Measurements from ENCODE around the gene SRPK2.

DNA sequence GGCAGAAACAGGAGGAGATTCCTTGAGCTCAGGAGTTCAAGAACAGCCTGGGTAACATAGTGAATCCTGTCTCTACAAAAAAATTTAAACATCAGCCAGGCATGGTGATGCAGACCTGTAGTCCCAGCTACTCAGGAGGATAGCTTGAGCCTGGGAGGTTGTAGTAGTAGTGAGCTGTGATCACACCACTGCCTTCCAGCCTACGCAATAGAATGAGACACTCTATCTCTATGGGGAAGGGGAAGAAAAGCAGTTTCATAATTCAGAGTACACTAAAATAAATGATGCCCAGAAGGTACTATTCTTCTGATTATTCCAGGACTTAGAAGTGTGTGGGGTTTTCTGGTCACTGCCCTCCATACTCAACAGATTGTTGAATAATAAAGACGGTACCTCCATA is 197.4 kb downstream of the SRPK2 start:
- no peak for TF ChIP-seq EP300 (IDR thresholded peaks at IDR 0.05)
- TF ChIP-seq, protein P1, sequence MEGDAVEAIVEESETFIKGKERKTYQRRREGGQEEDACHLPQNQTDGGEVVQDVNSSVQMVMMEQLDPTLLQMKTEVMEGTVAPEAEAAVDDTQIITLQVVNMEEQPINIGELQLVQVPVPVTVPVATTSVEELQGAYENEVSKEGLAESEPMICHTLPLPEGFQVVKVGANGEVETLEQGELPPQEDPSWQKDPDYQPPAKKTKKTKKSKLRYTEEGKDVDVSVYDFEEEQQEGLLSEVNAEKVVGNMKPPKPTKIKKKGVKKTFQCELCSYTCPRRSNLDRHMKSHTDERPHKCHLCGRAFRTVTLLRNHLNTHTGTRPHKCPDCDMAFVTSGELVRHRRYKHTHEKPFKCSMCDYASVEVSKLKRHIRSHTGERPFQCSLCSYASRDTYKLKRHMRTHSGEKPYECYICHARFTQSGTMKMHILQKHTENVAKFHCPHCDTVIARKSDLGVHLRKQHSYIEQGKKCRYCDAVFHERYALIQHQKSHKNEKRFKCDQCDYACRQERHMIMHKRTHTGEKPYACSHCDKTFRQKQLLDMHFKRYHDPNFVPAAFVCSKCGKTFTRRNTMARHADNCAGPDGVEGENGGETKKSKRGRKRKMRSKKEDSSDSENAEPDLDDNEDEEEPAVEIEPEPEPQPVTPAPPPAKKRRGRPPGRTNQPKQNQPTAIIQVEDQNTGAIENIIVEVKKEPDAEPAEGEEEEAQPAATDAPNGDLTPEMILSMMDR (IDR thresholded peaks at IDR 0.05) = no peak

Measured in ovary (tissue), 3 donors.